Fibroblast of the aortic adventitia (primary cell): ENCODE data around the gene NINJ2. TPM values are rescaled to one million over a fixed set of nuclear protein-coding genes. Genes with fewer than 3 reads are reported as not detected.

Experiments
- DNase-seq: peaks from one replicate; pipeline ENCODE4 v3.0.0-alpha.2; 2010; ENCODE audit warnings: low read depth
- H3K4me3 ChIP-seq: 2 replicates; pipeline ENCODE4 v1.5.1; 2011; ENCODE audit warnings: low read depth, mild to moderate bottlenecking, control low read depth, low read length, moderate library complexity
- total RNA-seq: library from RNA; depleted of rRNA; stranded (reverse); fragments of >200 nt; gene quantifications from 2 replicates; pipeline ENCODE4 v1.2.3, GENCODE V29; 2012; ENCODE audit warnings: low replicate concordance
- TF ChIP-seq, protein P1 (sequence below): IDR thresholded peaks from 2 replicates; pipeline ENCODE4 v1.5.1; 2011; ENCODE audit warnings: mild to moderate bottlenecking, low read length, control low read depth, inconsistent platforms; ENCODE audit not compliant: insufficient read depth

The NINJ2 gene
- total RNA-seq, 1 donor: 0.45 TPM

DNA sequence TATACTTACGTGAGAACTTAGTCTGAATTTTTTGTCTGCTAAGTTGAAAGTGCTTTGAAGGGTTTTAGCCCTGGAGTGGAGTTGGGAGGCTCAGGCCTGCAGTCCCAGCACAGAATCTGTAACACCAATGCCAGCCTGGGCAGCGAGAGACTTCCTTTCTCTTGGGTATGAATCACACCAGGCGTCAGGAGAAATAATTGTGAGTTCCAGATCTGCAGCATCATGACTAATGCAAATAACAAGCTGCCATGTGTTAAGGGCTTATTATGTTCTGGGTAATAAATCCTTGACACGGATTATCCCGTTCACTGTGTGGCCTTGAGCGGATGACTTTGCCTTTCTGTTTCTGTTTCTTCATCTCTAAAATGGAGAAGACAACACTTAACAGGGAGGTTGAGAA, 132.9 kb downstream of the NINJ2 start:
- TF ChIP-seq, protein P1, sequence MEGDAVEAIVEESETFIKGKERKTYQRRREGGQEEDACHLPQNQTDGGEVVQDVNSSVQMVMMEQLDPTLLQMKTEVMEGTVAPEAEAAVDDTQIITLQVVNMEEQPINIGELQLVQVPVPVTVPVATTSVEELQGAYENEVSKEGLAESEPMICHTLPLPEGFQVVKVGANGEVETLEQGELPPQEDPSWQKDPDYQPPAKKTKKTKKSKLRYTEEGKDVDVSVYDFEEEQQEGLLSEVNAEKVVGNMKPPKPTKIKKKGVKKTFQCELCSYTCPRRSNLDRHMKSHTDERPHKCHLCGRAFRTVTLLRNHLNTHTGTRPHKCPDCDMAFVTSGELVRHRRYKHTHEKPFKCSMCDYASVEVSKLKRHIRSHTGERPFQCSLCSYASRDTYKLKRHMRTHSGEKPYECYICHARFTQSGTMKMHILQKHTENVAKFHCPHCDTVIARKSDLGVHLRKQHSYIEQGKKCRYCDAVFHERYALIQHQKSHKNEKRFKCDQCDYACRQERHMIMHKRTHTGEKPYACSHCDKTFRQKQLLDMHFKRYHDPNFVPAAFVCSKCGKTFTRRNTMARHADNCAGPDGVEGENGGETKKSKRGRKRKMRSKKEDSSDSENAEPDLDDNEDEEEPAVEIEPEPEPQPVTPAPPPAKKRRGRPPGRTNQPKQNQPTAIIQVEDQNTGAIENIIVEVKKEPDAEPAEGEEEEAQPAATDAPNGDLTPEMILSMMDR: no peak
- DNase-seq: no peak

DNA sequence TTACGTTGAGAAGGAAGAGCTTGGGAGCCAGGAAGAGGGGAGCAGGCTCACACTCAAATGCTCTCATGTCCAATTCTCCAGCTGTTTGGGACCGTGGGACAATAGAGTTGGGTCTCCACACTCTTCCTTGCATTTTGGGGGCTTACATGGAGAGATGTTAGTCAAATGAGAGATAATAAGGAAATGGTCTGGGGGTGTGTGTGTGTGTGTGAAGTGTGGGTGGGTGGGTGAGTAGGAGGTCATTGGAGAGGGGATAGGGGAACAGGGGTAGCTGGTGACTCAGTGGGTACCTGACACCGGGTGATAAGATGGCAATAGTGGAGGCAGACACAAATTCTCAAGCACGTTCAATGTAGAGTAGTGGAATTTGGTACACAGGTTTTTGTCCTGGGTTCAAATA, 135.5 kb downstream of the NINJ2 start:
- DNase-seq: no peak
- no peak overlapping the region for H3K4me3 ChIP-seq
- TF ChIP-seq, protein P1: no peak

More for the DNA sequence above, 132.9 kb downstream of the NINJ2 start:
- no peak overlapping the region for H3K4me3 ChIP-seq

DNA sequence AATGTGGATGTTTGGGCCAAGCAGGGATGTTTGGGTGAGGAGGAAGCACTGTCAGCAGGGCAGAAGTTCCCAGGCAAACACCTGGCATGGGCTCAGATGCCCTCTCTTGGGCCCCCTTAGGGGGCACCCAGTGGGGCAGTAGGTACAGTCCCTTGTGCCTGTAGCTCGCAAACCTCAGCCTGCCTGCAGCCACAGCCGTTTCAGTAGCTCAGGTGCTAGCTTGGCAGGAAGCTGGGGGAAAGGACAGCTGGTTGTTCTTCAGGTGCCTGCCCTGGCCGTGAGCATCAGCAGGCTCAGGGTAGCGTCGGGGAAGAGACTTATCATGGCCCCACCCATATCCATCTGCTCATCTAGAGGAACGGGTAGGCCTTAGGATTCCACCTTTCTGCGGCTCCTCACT, 136.0 kb downstream of the NINJ2 start:
- H3K4me3 ChIP-seq: no peak overlapping the region
- TF ChIP-seq, protein P1: no peak
- DNase-seq: no peak

DNA sequence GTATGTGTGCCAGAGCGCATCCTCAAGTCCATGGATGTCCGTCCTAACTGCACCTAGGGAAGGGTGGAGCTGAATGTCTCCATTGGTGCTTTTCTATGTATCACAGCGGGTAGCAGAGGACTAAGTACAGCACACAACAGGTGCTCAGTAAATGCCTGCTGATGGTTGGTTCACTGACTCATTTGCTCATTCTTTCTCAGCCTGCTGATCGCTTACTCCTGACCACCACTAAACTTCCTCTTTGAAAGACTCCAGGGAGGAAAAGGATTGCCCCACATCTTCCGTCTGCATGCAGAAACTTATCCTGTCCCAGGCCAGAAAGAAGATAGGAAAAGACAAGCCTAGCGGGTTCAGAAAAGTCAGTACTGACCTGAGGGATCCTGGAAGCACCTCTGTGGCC, 137.2 kb downstream of the NINJ2 start:
- no peak overlapping the region for H3K4me3 ChIP-seq
- no peak for DNase-seq
- TF ChIP-seq, protein P1: no peak

DNA sequence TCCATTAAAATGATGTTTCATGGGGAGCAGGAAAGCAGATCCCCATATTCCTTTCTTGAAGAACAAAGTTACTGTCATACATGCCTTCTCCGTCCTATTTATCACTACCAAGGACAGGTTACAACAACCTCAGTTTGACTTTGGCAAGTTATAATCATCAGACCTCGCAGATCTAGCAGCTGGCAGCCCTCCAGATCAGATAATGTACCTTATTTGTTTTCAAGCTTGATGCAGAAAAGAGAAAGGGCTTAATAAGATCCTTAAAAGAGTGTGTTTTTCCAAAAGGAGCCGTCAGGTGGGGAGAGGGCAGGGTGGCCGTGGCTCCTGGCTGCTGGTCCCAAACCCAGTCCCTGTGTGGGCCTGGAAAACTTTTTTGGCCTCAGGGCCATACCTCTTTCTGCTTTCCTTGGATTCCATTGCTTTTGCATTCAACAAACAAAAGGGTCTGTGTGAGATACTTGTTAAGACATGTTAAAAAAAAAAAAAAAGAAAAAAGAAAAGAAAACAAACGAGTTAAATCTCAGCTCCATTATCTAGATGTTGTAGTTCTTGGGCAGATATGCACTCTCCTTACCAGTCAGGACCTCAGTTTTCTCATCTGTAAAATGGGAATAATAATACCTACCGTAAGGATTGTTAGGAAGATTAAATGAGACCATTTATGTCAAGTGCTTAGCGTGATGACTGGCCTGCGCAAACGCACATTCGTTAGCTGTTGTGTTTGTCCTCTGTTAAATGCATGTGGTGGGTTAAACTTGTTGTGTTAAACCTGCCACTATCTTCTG, 138.9 kb downstream of the NINJ2 start:
- H3K4me3 ChIP-seq: no peak overlapping the region
- TF ChIP-seq, protein P1: no peak
- DNase-seq: no peak

DNA sequence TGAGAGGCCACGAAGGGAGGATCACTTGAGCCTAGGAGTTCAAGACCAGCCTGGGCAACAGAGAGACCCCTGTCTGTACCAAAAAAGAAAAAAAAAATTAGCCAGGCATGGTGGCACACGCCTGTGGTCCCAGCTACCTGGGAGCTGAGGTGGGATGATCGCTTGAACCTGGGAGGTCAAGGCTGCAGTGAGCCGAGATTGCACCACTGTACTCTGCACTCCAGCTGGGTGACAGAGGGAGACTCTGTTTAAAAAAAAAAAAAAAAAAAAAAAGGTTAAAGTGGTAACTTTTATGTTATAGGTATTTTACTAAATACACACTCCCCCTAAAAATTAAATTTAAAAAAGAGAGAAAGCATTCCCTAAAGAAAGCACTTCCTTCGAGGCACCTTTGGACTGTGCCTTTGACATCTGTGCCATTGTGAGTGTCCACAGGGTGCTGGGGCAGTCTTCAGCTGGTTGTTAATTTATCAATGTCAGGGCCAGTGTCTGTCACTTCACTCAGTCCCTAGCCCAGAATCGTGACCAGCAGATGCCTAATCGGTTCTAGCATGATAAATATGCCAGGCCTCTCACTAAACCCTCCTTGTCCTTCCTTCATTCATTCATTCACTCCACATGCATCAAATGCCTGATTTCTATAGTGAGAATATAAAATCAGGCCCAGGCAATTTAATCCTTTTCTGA, 140.4 kb downstream of the NINJ2 start:
- no peak overlapping the region for H3K4me3 ChIP-seq
- DNase-seq: no peak
- TF ChIP-seq, protein P1: no peak
